HuH-7.5 (cell line): Measurements from ENCODE around the gene AHNAK2.
"Not testable (repeated sequence)": the region's sequence is repeated elsewhere in the genome, so short reads cannot be mapped to it uniquely, and the experiment has no call there.

ENCODE experiments used
- DNase-seq: peaks from one replicate; pipeline ENCODE4 v3.0.0; 2011; ENCODE audit warnings: low spot score

Gene AHNAK2

DNA sequence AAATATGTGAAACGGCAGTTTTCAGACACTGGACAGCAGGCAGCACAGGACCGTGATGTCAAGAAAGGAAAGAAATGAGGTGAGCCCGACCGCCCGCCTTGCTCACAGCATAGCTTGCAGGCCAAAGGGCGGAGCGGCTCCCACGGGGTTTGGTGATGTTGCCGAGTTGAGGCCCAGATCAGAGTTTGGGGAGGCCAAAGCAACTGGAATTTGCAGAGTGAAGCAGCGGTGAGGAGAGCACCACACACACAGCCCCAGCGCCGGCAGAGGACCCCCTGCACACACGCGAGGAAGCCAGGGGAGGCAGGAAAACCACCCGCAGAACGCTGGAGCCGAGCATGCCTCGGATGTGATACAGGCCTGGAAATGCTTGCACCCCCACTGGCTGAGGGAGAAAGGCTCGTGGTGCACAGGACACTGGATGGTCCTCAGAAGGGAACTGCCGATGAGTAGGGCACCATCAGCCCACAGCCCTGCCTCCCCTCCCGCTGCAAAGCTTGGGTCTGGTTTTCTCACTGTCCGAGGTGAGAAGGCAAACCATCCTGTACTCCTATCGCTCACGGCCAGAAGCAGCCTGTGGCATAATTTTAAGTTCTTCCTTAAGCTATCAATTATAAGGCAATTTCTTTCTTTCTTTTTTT is 79.2 kb downstream of the AHNAK2 start:
- no peak for DNase-seq

DNA sequence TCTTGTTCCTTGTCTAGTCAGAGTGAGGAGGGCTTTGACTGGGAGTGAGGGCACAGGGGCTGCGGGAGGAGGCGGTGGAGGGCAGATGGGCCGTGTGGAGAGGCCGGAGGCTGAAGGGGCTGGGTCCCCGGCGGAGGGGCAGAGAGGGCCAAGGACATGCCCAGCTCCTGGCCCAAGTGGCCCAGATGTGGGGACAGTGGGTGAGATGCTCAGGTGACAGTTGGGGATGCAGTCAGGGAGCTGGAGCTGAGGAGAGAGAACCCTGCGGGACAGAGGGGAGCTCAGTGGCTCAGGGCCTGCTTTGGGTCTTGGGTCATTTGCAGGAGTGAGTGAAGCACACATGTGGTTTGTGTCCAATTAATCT is 80.0 kb downstream of the AHNAK2 start:
- DNase-seq = no peak

DNA sequence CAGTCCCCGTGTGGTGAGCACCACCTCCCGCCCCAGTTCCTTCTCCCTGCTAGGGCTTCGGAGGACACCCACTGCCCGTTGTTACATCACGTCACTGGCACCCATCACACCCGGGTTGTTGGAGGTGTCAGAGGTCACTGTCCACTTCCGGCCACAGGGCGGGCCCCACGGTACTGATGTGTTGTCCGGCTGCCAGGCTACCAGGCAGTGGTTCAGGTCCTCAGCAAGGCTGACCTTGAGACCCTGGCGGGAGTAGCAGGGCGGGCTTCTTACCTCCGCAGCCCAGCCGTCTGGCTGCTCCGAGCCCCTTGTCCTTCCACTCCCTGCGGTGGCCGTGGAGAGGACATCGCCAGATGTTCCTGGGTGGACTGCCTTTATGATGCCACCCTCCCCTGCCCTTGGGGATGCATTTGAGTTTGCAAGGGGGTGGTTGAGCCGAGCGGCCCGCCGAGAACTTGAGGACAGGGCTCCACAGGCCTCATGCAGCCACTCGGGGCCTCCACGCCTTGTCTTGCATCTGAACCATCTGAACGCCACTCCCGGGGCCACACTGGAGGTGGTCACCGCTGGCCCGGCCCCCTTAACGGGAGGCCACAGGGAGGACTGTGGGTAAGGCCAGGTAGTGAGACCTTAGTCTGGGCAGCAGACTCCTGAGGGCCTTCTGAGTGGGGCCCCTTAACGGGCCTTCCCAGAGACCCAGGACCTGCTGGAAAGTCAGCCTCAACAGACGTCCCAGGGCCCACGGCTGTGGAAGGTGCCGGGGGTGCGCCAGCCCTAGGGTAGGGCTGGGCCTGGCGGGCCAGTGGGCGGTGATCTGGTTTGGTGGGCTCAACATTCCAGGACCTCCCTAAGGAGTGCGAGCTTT is 80.6 kb downstream of the AHNAK2 start:
- no peak for DNase-seq

DNA sequence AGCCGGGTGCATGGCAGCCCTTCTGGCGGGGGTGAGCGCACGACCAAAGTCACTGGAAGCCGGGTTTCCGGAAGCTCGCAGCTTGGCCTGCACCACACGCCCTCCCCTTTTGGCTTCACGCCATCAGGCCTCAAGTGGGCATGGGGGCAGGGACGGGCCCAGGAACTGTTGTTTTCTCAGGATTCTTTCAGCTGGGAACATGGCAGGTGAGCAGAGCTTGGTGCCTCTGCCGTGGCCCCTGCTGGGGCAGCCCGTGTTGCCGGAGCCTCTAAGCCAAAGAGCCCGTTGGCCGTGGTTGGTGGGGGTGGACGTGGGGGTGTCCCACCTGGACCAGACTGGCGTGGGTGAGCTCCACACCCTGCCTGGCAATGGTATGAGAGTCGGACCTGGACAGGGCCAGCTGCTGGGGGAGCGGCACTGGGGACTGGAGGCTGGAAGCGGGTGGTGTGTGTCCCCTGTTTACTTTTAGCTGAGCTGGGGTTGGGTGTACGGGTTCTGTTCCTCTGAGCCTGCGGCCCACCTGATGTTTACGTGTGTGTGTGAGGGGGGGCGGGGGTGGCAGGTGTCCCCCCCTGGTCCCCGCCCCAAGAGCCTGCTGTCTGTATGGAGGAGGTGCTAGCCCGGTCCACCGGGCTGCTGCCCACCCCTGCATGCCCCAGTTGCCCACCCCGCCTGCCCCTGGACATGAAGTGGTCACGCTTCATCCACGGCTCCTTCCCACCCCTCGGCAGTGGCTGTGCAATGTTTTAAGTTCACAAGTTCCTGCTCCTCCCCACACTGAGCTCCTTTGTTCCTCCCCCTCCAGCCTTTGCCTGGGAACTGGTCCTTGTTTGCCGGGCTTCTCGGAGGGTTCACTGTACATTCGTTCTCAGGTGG is 82.2 kb downstream of the AHNAK2 start:
- no peak for DNase-seq

DNA sequence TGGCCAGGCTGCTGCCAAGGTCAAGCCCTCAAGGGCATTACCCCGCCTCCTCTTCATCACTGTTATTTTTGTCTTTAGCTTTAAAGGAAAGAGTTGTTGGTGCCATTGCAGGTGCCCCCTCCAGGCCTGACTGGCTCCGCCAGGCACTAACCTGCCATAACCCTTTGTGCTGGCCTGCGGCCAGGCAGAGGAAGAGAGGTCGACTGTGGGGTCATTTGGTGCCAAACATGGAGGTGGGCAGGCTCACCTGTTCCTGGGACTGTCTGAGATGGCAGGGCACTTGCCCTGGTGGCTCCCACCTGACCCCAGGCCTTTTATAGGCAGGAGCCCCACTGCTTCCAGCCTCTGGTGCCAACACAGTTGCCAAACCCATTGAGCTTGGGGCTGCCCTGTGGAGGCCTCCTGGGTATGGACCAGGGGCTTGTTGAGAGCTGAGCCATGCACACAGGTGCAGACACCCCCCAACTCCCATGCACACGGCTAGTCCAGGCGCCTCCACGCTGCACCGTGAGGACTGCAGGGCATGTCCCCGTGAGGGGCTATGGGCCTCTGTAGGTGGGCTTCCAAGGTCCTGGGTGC is 82.9 kb downstream of the AHNAK2 start:
- DNase-seq = no peak

DNA sequence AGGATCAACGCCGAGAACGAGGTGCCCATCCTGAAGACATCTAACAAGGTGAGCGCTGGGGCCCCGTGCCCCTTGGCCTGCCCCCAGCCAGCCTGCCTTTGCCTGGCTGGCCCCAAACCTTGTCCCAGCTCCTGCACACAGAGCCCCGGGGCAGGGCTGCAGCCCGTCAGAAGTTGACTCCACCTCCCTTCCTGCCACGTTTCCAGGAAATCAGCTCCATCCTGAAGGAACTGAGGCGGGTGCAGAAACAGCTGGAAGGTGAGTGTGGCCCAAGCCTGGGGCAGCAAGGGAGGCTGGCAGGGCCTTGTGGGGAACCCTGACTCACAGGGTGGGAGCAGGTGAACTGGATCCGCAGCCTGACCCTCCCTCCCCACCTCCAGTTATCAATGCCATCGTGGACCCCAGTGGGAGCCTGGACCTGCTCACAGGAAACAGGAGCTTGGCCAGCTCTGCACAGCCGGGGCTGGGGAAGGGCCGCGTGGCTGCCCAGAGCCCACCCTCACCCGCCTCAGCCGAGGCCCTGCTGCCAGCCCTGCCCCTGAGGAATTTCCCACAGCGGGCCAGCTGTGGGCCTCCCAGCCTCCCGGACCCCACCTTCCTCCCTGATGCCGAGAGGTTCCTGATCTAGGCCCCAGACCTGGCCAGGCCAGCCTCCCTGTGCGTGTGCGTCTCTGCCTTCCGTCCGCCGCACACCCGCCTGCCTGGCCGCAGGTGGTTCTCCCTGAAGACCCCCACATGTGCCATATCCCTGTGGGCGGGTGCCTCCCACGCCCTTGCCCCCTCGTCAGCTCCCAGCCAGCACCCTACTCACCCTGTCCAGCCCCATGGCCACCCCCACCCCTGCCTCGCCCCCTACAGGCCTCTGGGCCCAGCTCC is 83.6 kb downstream of the AHNAK2 start:
- DNase-seq = no peak

DNA sequence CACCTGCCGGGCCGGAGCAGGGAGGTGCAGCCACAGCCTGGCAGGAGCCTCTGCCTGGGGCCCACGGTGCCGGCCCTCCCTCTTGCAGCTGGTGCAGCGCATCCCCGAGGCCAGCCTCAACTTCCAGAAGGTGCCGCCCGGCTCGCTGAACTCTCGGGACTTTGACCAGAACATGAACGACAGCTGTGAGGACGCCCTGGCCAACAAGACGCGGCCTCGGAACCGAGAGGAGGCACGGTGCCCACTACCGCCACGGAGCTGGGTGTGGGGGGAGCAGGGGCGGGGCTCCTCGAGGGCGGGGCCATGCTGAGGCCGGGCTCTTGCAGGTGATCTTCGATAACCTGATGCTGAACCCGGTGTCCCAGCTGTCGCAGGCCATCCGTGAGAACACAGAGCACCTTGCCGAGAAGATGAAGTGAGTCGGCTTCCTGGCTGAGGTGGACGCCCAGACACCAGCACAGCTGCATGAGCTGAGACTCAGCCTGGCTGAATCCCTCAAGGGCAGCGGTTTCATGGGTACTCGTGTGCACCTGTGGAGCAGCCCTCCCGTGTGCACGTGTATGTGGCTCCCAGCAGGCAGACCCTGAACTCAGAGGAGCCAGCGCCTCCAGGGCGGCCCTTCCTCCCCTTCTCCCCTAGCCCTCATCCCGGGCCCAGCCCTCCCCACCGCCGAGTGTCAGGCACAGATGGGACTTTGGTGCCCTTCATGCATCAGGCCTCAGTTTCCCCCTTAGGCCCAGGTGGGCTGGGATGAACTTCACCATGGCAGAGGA is 84.6 kb downstream of the AHNAK2 start:
- DNase-seq = no peak

DNA sequence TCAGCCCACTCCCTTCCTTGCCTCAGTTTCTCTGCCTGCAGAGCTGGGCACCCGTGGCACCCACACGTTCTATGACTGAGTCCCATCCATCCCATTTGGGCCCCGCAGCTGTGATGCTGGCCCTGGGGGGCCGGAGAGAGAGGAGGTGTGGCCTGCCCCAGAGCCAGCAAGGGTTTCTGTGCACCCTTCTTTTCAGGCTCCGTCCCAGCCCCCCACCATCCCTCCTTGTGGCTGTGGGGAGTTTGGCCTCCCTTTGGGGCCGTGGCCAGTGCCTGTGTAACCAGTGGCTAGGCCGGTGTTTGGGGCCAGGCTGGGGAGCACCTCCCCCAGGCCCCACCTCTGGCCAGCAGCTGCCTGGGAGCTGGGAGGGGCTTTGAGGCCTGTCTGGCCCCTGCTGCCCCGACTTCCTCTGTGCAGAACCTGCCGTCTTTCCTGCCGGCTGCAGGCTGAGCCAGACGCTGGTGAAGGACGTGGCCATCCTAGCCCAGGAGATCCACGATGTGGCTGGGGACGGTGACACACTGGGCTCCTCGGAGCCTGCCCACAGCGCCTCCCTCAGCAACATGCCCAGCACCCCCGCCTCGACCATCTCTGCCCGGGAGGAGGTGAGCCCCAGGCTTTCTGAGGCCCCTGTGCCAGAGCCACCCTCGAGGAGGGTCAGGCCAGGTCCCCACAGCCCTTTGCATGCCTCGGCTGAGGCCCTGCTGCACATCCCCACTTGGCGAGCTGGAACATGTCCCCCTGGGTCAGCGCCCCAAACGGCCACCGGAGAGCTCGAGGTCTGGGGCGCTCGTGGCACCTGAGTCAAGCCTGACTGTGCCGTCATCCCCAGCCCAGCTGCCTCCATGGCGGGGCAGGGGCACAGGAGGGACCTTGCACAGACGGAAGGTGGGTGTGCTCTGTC is 85.4 kb downstream of the AHNAK2 start:
- DNase-seq = no peak

DNA sequence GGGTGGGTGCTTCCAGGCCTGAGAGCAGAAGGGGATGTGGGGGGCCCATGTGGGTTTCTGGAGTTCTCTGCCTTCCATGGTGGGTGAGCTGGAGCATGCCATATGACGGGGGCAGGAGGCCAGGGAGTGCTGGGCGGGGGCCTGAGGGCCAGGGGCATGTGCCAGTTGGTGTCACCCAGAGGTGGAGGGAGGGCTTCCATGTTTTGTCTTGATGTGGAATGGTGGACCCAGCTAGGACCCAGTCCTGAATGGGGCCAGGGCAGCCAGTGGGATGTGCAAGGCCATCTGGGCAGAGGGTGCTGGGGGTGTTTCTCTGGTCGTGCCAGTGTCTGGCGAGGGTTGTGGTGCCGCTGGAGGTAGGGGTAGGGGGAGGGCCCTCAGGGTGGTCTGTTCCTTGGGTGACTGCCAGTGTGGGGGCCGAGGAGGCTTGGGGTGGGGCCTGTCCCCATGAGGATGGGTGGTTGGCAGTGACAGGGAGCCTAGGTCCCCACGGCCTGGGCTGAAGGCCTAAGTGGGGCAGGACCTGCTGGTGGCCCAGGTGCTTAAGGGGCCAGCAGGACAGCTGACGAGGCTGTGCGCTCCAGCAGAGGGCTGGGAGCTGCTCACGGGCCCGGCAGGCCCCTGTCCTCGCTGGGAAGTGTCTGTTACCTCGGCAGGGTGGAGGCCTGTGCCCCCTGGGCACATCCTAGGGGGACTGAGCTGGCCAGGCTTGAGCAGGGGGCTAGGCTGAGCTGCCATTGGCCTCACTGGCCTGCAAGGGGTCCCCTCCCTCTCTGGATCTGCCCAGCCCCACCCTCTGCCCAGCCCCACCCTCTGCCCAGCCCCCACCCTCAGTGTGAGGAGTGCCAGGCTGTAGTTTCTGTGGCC is 86.3 kb downstream of the AHNAK2 start:
- DNase-seq = no peak

DNA sequence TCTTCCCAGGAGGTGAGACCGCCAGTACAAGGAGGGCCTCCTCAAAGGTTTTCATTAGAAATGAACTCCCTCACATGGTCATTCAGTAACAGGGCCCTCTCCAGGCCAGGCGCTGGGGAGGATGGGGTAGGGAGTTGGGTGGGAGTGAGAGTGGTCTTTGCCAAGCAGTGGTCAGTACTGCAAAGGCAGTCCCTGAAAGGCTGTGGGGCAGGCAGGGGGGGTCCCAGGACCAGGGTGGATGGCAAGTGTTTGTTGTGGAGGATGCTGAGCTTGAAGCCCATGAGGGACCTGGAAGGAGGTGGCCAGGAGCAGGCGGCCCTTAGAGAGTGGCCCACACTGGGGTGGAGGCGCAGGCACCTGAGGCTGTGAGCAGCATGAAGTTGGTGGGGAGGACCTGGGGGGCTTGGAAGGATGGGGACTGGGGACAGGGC is 87.0 kb downstream of the AHNAK2 start:
- no peak for DNase-seq

DNA sequence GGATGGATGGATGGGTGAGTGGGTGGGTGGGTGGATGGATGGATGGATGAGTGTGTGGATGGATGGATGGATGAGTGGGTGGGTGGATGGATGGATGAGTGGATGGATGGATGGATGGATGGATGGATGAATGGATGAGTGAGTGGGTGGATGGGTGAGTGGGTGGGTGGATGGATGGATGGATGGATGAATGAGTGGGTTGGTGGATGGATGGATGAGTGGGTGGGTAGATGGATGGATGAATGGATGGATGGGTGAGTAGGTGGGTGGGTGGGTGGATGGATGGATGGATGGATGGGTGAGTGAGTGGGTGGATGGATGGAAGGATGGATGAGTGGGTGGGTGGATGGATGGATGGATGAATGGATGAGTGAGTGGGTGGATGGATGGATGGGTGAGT is 87.9 kb downstream of the AHNAK2 start:
- DNase-seq = not testable (repeated sequence)

DNA sequence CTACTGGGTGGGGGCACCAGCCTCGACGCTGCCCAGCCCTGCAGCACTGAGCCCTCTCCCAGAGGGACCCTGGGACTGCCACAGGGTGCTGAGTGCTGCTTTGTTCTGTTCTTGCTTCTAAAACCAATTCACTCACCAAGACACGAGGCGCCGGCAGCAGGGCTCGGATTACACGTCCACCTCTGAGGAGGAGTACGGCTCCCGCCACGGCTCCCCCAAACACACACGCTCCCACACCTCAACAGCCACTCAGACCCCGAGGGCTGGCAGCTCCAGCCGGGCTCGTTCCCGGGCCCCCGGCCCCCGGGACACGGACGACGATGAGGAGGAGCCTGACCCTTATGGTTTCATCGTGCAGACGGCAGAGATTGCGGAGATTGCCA is 88.8 kb downstream of the AHNAK2 start:
- DNase-seq = no peak

DNA sequence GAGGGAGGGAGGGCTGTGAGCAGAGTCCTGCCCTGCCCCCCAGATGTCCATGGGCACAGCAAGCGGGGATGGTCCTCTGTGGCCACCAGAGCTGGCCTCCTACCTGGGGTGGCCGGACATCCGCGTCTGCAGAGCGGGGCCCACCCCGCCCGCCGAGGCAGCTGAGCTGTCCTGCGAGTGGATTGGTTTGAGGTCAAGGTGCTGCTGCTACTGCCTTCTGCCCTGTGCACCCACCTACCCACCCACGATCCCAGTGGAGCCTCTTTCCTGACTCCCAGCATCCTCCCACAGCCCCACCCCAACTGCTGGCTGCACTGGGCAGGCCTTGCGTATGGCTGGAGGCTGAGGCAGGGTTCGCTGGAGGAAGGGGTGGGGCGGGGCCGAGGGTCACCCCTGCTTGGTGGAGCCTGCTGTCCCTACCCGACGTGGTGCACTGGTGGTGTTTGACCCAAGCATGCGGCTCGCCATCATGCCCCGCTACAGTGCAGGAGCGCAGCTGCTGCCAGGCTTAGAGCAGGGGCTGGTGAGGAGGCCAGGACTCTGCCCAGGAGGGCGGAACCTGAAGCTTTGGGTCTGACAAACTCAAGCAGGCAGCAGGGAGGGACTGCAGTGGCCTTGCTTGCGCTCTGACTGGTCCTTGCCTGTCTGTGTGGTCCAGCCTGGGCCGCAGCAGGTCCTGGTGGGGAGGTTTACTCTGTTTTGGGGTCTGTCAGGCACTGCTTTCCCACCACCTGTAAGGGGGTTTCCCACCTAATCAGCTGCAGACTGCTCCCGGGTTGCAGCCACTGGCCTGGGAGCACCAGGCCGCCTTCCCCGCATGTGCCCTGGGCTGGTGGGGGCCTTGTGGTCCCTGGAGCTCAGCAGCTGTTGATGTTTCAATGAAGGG is 89.4 kb downstream of the AHNAK2 start:
- no peak for DNase-seq

DNA sequence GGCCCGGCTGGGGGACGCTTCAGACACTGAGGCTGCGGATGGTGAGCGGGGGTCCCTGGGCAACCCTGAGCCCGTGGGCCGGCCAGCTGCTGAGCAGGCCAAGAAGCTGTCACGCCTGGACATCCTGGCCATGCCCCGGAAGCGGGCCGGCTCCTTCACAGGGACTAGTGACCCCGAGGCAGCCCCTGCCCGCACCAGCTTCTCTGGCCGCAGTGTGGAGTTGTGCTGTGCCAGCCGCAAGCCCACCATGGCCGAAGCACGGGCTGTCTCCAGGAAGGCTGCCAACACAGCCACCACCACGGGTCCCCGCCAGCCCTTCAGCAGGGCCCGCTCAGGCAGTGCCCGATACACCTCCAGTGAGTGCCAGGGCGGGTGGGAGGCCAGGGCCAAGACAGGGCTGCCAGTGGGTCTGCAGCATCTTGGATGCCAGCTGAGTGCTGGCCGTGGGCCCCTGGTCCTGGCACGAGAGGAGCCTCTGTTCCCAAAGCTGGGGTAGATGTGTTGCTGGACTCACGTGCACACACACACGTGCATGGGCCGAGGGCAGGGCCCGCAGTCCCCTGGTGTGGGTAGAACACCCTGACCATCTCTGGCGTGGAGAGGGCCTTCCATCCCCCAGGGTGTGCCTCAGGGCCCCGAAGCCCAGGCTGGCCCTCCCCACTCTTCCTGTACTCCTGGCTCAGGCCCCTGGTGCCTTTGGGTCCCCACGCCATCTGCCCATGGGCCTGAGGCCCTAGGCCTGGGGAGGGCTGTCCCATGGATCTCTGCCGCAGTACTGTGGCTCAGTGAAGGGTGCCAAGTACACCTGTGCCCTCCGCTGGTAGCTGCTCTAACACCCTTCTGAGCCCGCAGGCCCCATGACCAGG is 90.3 kb downstream of the AHNAK2 start:
- DNase-seq = no peak
